ENCODE data around the gene MESD. TPM values are rescaled to one million over a fixed set of nuclear protein-coding genes. Genes with fewer than 3 reads are reported as not detected.

MESD gene
- total RNA-seq, 1 donor from 2014 or later, result 13.5 TPM

- intact Hi-C loops (cut with micrococcal nuclease), result no loop called here
- H3K36me3 ChIP-seq, result peaks cover 43% of the 10 kb centered on the region
Observed at GRCh38 chr15:80940851-80941250, 48.8 kb downstream of the MESD start.

DNA sequence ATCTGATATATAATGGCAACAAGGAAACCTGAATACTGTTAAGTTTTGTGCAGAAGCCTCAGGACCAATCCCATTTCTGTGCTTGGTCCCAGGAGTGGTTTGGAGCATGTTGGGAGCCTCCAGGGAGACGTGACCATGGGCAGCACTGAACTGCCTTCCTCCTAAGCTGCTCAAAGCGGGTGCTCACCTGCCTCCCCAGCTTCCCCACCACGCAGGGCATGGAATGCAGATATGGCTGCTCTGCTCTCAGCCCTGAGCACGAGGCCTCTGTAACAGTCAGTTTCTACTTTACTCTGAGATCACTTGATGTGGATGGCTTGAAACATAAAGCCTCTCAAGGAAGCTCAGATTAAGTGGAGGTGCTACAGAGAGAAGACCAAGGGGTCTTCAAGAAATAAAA is 49.3 kb downstream of the MESD start:
- Histone ChIP-seq H3K4me3 (no peak overlapping the region), H3K36me3 (peaks cover 43% of the 10 kb centered on the region), H3K4me1 (peaks cover 7% of the 10 kb centered on the region), H3K27me3 (ENCODE audit: low read depth) (no peaks in the 10 kb centered on the region), H3K27ac (replicated peaks) (no peak overlapping the region), H3K9me3 (replicated peaks) (no peaks in the 10 kb centered on the region)
- no peak for TF ChIP-seq CTCF (IDR thresholded peaks at IDR 0.05; ENCODE audit: borderline replicate concordance)
- intact Hi-C loops (cut with micrococcal nuclease), result no loop called here
- no peak for DNase-seq

More at GRCh38 chr15:80940851-80941250, 48.8 kb downstream of the MESD start:
- no peak for DNase-seq
- H3K4me3 ChIP-seq, result no peak overlapping the region
- peaks cover 7% of the 10 kb centered on the region for H3K4me1 ChIP-seq
- H3K27ac ChIP-seq (replicated peaks), result no peak overlapping the region
- no peaks in the 10 kb centered on the region for H3K9me3 ChIP-seq (replicated peaks)
- TF ChIP-seq CTCF (IDR thresholded peaks at IDR 0.05; ENCODE audit: borderline replicate concordance), result no peak
- no peaks in the 10 kb centered on the region for H3K27me3 ChIP-seq (ENCODE audit: low read depth)

DNA sequence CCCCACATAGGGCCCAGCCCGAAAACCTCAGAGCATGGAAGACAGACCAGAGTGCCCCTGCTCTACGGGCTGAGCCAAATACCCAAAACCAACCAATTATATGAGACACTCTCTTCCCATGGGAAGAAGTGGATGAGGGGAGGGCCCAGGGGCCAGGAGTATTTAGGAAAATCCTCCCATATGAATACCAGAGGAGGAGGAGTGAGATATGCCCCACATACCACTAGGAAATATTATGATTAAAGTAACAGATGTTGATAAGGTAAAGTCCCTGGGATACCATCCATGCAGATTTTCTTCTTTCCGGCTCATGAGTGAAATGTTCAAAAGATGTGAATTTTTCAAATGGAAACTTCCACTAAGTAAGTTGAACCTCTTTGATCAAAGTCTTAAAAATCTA is 50.4 kb downstream of the MESD start:
- H3K36me3 ChIP-seq, result peaks cover 35% of the 10 kb centered on the region

DNA sequence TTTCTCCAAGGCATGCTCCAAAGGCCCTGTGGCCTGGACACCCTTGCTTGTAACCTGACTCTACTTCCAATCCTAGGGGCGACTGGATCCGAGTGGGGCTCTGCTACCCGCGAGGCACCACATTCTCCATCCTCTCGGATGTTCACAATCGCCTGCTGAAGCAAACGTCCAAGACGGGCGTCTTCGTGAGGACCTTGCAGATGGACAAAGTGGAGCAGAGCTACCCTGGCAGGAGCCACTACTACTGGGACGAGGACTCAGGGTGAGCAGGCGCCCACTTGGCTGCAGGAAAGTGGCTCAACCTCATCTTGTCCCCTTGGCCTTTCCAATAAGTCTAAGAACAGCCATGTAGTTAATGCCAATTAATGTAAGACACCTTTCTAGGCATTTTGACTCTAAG is 51.9 kb downstream of the MESD start:
- Histone ChIP-seq H3K4me3 (no peak overlapping the region), H3K27ac (replicated peaks) (no peak overlapping the region), H3K4me1 (peaks cover 20% of the 10 kb centered on the region), H3K9me3 (replicated peaks) (no peaks in the 10 kb centered on the region), H3K36me3 (peaks cover 35% of the 10 kb centered on the region), H3K27me3 (ENCODE audit: low read depth) (no peaks in the 10 kb centered on the region)
- intact Hi-C loops (cut with micrococcal nuclease), result no loop called here
- no peak for TF ChIP-seq CTCF (IDR thresholded peaks at IDR 0.05; ENCODE audit: borderline replicate concordance)
- DNase-seq, result no peak

More for the DNA sequence above, 50.4 kb downstream of the MESD start:
- TF ChIP-seq CTCF (IDR thresholded peaks at IDR 0.05; ENCODE audit: borderline replicate concordance), result no peak
- Histone ChIP-seq H3K27me3 (ENCODE audit: low read depth) (no peaks in the 10 kb centered on the region), H3K4me3 (no peak overlapping the region), H3K9me3 (replicated peaks) (no peaks in the 10 kb centered on the region), H3K4me1 (peaks cover 13% of the 10 kb centered on the region), H3K27ac (replicated peaks) (no peak overlapping the region)
- intact Hi-C loops (cut with micrococcal nuclease), result no loop called here
- DNase-seq, result no peak

DNA sequence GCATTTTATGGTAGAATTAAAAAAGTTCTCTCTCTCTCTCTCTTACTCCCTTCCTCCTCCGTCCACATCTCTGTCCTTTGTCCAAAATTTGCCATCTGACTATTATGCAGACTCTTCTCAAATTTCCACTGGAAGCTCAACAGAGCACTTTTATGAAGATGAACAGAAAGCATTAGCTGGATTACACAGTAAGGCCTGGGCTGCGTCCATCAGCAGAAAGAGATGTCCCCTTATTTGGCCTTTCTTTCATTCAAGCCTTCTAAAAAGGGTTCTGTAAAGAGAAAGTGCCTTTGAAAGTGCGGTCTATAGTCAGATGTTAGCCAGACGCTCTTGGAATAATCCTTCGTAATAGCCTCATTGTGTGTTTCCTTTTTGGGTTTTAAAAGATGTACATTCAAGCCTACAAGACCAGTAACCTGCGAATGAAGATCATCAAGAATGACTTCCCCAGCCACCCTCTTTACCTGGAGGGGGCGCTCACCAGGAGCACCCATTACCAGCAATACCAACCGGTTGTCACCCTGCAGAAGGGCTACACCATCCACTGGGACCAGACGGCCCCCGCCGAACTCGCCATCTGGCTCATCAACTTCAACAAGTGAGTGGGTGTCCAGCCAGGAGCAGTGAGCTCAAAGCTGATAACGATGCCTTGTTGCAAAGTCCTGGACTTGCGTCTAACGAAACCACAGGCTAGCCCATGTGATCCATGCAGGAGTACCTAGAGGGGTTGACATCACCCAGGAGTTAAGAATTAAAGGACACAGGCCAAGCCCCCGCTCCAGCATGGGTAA is 53.1 kb downstream of the MESD start:
- Histone ChIP-seq H3K27me3 (ENCODE audit: low read depth) (no peaks in the 10 kb centered on the region), H3K9me3 (replicated peaks) (no peaks in the 10 kb centered on the region), H3K27ac (replicated peaks) (no peak overlapping the region), H3K36me3 (peaks cover 27% of the 10 kb centered on the region), H3K4me3 (no peak overlapping the region), H3K4me1 (peaks cover 22% of the 10 kb centered on the region)
- no peak for TF ChIP-seq CTCF (IDR thresholded peaks at IDR 0.05; ENCODE audit: borderline replicate concordance)
- DNase-seq, result no peak
- intact Hi-C loops (cut with micrococcal nuclease), result no loop called here
